ENCODE data around the gene NAALADL2.
"Not testable (repeated sequence)": the region's sequence is repeated elsewhere in the genome, so short reads cannot be mapped to it uniquely, and the experiment has no call there.

NAALADL2 gene

GRCh38 chr3:175355801-175356335 lies 496.7 kb downstream of the NAALADL2 start:
- Histone ChIP-seq H3K36me3 (ENCODE audit: insufficient read depth) (no peaks in the 10 kb centered on the region), H3K9ac (no peak overlapping the region), H2AFZ (ENCODE audit: low read depth) (no peak overlapping the region), H3K4me1 (ENCODE audit: low read depth, poor library complexity, severe bottlenecking) (peaks cover 9% of the 10 kb centered on the region), H4K20me1 (ENCODE audit: insufficient read depth) (no peaks in the 10 kb centered on the region), H3K4me3 (IDR thresholded peaks at IDR 0.05; ENCODE audit: insufficient read depth, low read depth, low read length) (no peak overlapping the region), H3K4me2 (no peak overlapping the region), H3K79me2 (ENCODE audit: insufficient read depth, low read depth) (no peaks in the 10 kb centered on the region), H3K27me3 (ENCODE audit: insufficient read depth, low read depth) (no peaks in the 10 kb centered on the region), H3K27ac (no peak overlapping the region)
- TF ChIP-seq CTCF (conservative IDR thresholded peaks at IDR 0.05; ENCODE audit: low read depth, low read length): no peak

GRCh38 chr3:175356899-175357324 lies 497.8 kb downstream of the NAALADL2 start:
- Histone ChIP-seq H3K36me3 (ENCODE audit: insufficient read depth) (no peaks in the 10 kb centered on the region), H3K9ac (no peak overlapping the region), H3K79me2 (ENCODE audit: insufficient read depth, low read depth) (no peaks in the 10 kb centered on the region), H2AFZ (ENCODE audit: low read depth) (no peak overlapping the region), H3K4me1 (ENCODE audit: low read depth, poor library complexity, severe bottlenecking) (peaks cover 4% of the 10 kb centered on the region), H3K27me3 (ENCODE audit: insufficient read depth, low read depth) (no peaks in the 10 kb centered on the region), H3K27ac (no peak overlapping the region), H4K20me1 (ENCODE audit: insufficient read depth) (no peaks in the 10 kb centered on the region), H3K4me3 (IDR thresholded peaks at IDR 0.05; ENCODE audit: insufficient read depth, low read depth, low read length) (no peak overlapping the region), H3K4me2 (no peak overlapping the region)
- TF ChIP-seq CTCF (conservative IDR thresholded peaks at IDR 0.05; ENCODE audit: low read depth, low read length): no peak

- no peak for TF ChIP-seq CTCF (conservative IDR thresholded peaks at IDR 0.05; ENCODE audit: low read depth, low read length)
- H3K27ac ChIP-seq: no peak overlapping the region
- H3K4me2 ChIP-seq: no peak overlapping the region
- H4K20me1 ChIP-seq (ENCODE audit: insufficient read depth): no peaks in the 10 kb centered on the region
- no peak overlapping the region for H3K4me3 ChIP-seq (IDR thresholded peaks at IDR 0.05; ENCODE audit: insufficient read depth, low read depth, low read length)
- H2AFZ ChIP-seq (ENCODE audit: low read depth): no peak overlapping the region
- no peaks in the 10 kb centered on the region for H3K27me3 ChIP-seq (ENCODE audit: insufficient read depth, low read depth)
- no peaks in the 10 kb centered on the region for H3K36me3 ChIP-seq (ENCODE audit: insufficient read depth)
- H3K9ac ChIP-seq: no peak overlapping the region
- peaks cover 4% of the 10 kb centered on the region for H3K4me1 ChIP-seq (ENCODE audit: low read depth, poor library complexity, severe bottlenecking)
- H3K79me2 ChIP-seq (ENCODE audit: insufficient read depth, low read depth): no peaks in the 10 kb centered on the region
Measured at GRCh38 chr3:175357758-175358157, 498.6 kb downstream of the NAALADL2 start.

- H3K27me3 ChIP-seq (ENCODE audit: insufficient read depth, low read depth): no peaks in the 10 kb centered on the region
- no peak overlapping the region for H3K4me3 ChIP-seq (IDR thresholded peaks at IDR 0.05; ENCODE audit: insufficient read depth, low read depth, low read length)
- H4K20me1 ChIP-seq (ENCODE audit: insufficient read depth): no peaks in the 10 kb centered on the region
- no peak overlapping the region for H2AFZ ChIP-seq (ENCODE audit: low read depth)
- TF ChIP-seq CTCF (conservative IDR thresholded peaks at IDR 0.05; ENCODE audit: low read depth, low read length): no peak
- H3K4me1 ChIP-seq (ENCODE audit: low read depth, poor library complexity, severe bottlenecking): no peaks in the 10 kb centered on the region
- no peak overlapping the region for H3K27ac ChIP-seq
- H3K9ac ChIP-seq: no peak overlapping the region
- no peaks in the 10 kb centered on the region for H3K36me3 ChIP-seq (ENCODE audit: insufficient read depth)
- H3K4me2 ChIP-seq: no peak overlapping the region
- no peaks in the 10 kb centered on the region for H3K79me2 ChIP-seq (ENCODE audit: insufficient read depth, low read depth)
Measured at GRCh38 chr3:175358935-175359334, 499.8 kb downstream of the NAALADL2 start.

GRCh38 chr3:175370426-175370825 lies 511.3 kb downstream of the NAALADL2 start:
- H4K20me1 ChIP-seq (ENCODE audit: insufficient read depth); H3K27ac ChIP-seq; H3K9ac ChIP-seq; H3K4me1 ChIP-seq (ENCODE audit: low read depth, poor library complexity, severe bottlenecking); H3K36me3 ChIP-seq (ENCODE audit: insufficient read depth); H2AFZ ChIP-seq (ENCODE audit: low read depth); H3K4me3 ChIP-seq (IDR thresholded peaks at IDR 0.05; ENCODE audit: insufficient read depth, low read depth, low read length); H3K79me2 ChIP-seq (ENCODE audit: insufficient read depth, low read depth); H3K4me2 ChIP-seq; H3K27me3 ChIP-seq (ENCODE audit: insufficient read depth, low read depth): not testable (repeated sequence)

- not testable (repeated sequence) for H3K36me3 ChIP-seq (ENCODE audit: insufficient read depth); H3K9ac ChIP-seq; H3K27ac ChIP-seq; H3K4me1 ChIP-seq (ENCODE audit: low read depth, poor library complexity, severe bottlenecking); H3K79me2 ChIP-seq (ENCODE audit: insufficient read depth, low read depth); H3K4me3 ChIP-seq (IDR thresholded peaks at IDR 0.05; ENCODE audit: insufficient read depth, low read depth, low read length); H2AFZ ChIP-seq (ENCODE audit: low read depth); H4K20me1 ChIP-seq (ENCODE audit: insufficient read depth); H3K4me2 ChIP-seq; H3K27me3 ChIP-seq (ENCODE audit: insufficient read depth, low read depth)
Measured at GRCh38 chr3:175371187-175371586, 512.1 kb downstream of the NAALADL2 start.
